GM18502 (cell line): Measurements from ENCODE around the gene COASY.
"Not testable (repeated sequence)": the region's sequence is repeated elsewhere in the genome, so short reads cannot be mapped to it uniquely, and the experiment has no call there.

Experiments used
- ATAC-seq: cut with Tn5 transposase; IDR thresholded peaks from one replicate; pipeline ENCODE4 v1.9.1; 2021; ENCODE audit warnings: mild to moderate bottlenecking; ENCODE audit not compliant: unreplicated experiment, poor library complexity

Gene COASY

DNA sequence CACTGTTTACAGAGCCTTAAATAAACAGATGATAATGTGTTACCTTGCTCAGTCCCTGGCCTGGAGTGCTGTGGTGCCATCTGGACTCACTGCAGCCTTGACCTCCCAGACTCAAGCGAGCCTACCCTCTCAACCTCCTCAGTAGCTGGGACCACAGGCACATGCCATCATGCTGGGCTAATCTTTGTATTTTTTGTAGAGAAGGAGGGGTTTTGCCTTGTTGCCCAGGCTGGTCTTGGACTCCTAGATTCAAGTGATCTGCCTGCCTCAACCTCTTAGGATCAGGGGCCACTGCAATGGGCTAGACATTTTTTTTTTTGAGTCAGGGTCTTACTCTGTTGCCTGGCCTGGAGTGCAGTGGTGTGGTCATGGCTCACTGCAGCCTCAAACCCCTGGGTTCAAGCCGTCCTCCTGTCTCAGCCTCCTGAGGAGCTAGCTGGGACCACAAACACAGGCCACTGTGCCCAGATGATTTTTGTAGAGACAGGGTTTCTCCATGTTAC lies 30.9 kb upstream of the COASY start:
- ATAC-seq = no peak

DNA sequence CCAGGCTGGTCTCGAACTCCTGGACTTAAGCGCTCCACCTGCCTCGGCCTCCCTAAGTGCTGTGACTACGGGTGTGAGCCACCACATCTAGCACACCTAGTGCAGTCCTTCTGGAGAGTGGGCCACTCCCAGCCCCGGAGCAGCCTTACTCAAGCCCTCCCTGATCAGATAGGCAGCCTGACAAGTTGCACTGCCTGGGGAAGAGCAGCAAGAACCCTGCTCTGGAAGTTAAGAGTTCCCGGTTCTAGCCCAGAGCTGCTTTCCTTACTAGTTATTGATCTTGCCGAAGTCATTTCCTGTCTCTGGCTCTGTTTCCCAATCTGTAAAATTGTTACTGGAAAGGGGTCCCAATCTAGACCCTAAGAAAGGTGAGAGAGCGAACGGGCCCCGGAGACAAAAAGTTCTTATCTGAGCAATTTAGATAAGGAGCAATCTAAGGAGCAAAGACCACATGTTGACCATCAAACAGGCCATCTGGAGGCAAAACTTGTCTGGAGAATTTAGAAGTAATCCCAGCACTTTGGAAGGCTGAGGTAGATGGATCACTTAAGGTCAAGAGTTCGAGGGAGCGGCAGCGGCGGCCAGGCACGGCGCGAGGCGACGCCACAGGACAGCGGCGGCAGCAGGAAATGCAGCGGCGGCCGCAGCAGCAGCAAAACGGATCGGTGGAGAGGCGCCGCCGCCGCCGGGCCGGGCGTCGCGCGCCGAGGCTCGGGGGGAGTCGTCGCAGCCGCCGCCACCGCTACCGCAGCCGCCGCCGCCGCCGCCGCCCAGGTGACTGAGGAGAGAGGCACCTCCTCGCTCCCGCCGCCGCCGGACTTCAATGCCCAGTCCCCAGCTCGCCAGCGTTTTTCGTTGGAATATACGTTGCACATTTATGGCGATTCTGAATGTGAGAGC lies 30.2 kb upstream of the COASY start:
- ATAC-seq = no peak

DNA sequence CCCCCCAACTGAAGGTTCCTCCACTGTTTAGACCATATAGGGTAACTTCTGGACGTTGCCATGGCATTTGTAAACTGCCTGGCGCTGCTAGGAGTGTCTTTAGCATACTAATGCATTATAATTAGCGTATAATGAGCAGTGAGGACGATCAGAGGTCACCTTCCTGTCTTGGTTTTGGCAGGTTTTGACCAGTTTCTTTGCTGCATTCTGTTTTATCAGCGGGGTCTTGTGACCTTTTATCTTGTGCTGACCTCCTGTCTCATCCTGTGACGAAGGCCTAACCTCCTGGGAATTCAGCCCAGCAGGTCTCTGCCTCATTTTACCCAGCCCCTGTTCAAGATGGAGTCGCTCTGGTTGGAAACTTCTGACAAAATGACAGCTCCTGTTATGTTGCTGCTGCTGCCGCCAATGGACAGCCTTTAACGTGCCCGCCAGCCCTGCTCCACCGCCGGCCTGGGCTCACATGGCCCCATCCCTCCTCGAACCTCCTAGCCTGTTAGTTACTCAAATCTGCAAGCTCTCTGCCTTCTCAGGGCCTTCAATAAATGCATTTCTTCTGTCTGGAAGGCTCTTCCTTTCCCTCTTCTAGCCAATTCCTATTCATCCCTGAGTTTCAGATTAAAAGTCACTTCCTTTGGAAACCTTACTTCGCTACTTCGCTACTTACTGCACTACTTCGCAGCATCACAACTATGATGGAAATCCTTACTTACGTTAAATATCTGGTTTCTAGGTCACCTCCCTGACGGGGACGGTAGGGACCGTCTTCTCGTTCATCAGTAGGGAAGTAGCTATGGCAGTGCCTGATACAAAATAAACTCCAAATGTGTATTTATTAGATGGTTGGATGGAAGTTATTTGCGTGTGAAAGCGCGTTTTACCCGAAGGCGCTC lies 26.5 kb upstream of the COASY start:
- ATAC-seq = no peak

DNA sequence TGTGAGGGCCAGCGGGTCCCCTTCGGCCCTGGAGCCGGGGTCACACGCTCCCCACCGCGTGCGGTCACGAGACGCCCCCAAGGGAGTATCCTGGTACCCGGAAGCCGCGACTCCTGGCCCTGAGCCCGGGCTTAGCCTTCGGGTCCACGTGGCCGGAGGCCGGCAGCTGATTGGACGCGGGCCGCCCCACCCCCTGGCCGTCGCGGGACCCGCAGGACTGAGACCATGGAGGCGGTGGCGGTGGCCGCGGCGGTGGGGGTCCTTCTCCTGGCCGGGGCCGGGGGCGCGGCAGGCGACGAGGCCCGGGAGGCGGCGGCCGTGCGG lies 25.9 kb upstream of the COASY start, which contains the start of gene NAGLU:
Gene NAGLU, plus strand, starts transcription at position 194 of the 324 bp plus-strand sequence. Its CDS starts 32 bp downstream, at position 226.
- peak; percentile 80 for ATAC-seq

DNA sequence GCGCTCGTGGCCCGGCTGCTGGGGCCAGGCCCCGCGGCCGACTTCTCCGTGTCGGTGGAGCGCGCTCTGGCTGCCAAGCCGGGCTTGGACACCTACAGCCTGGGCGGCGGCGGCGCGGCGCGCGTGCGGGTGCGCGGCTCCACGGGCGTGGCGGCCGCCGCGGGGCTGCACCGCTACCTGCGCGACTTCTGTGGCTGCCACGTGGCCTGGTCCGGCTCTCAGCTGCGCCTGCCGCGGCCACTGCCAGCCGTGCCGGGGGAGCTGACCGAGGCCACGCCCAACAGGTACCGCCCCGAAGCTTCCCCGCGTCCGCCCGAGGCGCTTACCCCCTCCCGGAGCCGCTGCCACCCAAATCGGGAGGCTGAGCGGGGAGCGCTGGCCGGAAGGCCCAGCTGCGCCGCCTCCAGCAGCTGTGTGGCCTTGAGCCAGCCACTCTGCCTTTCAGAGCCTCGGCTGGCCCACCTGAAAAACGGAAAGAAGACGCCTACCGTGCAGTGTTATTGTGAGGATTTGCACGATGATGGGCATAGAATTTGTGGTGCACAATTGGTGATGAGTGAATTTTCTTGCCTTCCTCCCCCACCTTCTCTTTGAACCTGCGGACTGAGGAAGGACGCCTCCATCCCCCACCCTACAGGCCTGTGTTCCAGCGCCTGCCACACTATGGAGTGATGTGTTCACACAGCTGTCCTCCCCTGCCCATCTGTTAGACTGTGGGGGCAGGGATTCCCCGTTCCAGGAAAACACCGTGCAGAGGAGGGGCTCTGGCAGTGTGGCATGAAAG lies 25.4 kb upstream of the COASY start:
- peak; percentile 57 for ATAC-seq

DNA sequence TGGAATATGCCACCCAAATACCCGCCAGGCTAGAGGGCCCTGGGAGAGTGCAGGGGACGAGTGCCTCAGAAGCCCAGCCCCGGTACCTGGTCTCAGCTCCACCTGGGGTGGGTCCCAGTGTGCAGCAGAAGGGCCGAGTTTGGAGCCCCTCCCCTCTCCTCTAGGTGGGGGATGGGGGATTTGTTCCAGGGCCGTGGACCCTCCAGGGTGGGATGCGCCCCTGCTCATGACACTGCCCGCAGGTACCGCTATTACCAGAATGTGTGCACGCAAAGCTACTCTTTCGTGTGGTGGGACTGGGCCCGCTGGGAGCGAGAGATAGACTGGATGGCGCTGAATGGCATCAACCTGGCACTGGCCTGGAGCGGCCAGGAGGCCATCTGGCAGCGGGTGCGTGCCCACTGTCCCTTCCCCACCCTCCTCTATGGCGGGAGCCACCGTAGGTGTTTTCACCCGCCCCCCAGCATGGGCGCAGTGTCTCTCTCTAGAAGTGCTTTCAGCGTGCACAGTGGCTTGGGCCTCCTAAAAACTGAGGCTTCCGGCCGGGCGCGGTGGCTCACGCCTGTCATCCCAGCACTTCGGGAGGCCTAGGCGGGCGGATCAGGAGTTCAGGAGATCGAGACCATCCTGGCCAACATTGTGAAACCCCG lies 24.7 kb upstream of the COASY start:
- ATAC-seq = no peak

DNA sequence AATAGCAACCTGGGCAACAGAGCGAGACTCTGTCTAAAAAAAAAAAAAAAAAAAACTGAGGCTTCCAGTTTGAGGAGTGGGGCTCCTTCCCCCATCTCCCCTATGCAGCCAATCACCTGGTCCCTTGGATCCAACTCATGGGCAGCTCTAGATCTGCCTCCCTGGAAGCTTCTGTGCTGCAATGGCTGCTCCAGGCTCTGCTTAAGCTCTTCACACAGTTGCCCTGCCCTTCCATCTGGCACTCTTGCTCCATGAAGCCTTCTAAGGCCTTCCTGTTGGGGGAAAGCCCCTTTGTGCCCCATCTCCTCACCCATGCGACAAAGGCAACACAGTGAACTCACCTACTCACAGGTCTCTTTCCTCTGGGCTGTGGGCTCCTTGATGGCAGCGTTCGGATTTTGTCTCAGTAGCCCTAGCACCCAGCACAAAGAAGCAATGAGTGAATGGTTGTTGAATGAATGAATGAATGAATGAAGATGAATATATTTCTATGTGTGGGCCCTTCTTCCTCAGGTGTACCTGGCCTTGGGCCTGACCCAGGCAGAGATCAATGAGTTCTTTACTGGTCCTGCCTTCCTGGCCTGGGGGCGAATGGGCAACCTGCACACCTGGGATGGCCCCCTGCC lies 24.0 kb upstream of the COASY start:
- ATAC-seq = no peak

DNA sequence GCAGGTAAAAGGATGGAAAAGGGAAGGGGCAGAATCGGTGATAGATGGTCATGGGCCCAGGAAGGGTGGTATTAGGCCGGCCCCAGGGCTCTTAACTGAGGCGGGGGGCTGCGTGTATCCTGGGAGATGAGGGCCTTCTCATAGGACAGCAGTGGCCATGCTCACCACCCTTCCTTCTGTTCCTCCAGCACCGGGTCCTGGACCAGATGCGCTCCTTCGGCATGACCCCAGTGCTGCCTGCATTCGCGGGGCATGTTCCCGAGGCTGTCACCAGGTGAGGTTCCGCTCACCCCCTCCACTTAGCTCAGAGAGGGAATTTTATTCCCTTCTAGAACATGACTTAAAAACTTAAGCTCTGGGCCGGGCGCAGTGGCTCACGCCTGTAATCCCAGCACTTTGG lies 23.5 kb upstream of the COASY start:
- no peak for ATAC-seq

DNA sequence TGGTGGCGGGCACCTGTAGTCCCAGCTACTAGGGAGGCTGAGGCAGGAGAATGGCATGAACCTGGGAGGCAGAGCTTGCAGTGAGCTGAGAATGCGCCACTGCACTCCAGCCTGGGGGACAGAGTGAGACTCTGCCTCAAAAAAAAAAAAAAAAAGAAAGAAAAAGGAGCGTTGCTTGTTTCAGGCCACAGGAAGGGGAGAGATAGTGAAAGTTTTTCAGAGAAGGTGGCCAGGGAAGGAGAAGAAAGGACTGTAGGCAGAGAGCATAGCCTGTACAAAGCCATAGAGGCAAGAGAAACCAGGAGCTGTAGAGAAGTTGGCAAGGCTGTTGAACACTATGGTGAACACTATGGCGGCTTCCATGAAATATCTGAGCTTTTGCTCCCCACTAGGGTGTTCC lies 21.4 kb upstream of the COASY start:
- ATAC-seq = not testable (repeated sequence)

DNA sequence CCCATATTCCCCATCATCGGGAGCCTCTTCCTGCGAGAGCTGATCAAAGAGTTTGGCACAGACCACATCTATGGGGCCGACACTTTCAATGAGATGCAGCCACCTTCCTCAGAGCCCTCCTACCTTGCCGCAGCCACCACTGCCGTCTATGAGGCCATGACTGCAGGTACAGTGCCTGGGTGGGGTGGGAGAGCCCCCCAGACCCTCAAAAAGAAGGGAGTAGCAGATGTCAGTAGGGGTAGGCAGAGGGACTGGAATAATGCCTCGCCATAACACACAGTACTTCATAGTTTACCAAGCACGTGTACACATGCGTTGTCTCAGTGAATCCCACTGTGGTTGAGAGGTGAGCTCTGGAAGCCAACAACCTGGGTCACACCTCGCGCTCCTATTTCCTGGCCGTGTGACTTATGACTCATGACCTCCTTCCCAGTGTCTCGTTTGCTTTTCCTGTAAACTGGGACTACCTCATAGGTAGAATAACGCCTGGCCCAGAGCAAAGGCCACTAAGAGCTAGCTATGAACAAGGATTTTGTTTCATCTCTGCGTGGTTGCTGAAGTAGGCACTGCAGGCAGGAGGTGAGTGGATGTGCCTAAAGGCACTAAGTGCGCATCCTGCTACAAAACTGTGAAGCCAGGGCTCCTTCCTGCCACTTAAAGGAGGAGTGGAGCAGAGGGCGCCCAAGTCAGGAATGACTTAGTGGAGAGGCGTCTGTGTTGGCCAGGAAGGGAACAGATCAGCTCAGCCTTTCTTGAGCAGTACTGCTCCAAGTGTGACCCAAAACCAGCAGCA lies 20.7 kb upstream of the COASY start:
- ATAC-seq = no peak

DNA sequence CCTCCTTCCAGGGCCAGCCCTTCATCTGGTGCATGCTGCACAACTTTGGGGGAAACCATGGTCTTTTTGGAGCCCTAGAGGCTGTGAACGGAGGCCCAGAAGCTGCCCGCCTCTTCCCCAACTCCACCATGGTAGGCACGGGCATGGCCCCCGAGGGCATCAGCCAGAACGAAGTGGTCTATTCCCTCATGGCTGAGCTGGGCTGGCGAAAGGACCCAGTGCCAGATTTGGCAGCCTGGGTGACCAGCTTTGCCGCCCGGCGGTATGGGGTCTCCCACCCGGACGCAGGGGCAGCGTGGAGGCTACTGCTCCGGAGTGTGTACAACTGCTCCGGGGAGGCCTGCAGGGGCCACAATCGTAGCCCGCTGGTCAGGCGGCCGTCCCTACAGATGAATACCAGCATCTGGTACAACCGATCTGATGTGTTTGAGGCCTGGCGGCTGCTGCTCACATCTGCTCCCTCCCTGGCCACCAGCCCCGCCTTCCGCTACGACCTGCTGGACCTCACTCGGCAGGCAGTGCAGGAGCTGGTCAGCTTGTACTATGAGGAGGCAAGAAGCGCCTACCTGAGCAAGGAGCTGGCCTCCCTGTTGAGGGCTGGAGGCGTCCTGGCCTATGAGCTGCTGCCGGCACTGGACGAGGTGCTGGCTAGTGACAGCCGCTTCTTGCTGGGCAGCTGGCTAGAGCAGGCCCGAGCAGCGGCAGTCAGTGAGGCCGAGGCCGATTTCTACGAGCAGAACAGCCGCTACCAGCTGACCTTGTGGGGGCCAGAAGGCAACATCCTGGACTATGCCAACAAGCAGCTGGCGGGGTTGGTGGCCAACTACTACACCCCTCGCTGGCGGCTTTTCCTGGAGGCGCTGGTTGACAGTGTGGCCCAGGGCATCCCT lies 18.5 kb upstream of the COASY start:
- ATAC-seq = no peak

DNA sequence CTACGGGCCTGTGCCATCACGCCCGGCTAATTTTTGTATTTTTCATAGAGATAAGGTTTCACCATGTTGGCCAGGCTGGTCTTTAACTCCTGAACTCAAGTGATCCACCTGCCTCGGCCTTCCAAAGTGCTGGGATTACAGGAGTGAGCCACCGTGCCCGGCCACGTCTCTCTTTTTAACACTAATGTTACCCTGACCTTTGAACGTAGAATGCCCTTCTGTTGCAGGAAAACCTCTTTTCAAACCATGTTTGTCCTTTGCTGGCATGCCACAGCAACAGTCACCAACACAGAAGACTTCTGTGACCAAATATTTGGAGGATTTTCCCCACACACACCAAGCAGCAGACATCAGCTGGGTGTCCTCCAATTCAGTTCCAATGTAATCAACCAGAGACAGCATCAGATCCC lies 17.1 kb upstream of the COASY start:
- no peak for ATAC-seq

DNA sequence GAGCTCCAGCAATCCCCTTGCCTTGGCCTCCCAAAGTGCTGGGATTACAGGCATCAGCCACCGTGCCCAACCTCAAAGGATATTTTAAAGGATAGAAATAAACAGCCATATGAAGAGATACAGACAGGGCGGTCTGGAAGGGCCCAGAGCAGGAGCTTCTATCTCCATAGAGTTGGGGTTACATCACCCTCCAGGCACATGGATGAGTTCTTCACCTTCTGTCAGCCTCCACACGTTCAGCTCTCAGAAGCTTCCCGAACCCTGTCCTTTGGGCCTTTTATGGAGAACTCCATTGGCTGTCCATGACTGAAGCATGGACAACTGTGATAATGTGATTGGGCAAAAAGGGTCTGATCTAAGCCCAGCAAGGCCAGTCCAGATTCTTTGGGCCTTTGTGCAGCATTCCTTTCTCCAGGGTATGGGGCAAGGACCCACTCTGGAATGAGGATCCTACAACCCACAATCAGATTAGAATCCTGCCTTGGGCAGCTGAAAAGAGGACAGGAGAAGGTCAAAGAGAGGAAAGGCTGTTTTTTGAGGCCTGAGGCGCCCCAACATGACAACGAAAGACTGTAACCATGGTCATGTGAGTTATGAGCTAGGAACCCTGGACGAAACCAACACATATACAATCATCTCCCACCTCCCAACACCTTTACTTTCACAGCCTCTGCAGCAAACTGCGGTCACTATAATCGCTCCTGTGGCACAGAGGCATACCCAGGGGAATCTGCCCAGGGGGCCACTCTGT lies 16.0 kb upstream of the COASY start:
- ATAC-seq = not testable (repeated sequence)

DNA sequence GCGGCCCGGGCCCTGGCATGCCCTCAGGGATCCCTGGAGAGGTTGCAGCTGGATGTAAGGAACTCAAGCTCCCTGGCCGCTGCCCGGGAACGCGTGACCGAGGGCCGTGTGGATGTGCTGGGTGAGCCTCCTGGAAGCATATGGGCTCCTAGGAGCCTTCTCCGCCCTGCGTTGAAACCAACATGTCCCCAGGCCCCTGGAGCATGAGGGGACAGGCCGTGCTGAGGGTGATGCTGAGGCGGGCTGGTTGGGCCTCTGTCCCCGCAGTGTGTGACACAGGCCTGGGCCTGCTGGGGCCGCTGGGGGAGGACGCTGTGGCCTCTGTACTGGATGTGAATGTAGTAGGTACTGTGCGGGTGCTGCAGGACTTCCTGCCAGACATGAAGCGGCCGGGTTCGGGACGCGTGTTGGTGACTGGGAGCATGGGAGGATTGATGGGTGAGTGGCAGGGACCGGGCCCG lies 14.9 kb upstream of the COASY start:
- no peak for ATAC-seq

DNA sequence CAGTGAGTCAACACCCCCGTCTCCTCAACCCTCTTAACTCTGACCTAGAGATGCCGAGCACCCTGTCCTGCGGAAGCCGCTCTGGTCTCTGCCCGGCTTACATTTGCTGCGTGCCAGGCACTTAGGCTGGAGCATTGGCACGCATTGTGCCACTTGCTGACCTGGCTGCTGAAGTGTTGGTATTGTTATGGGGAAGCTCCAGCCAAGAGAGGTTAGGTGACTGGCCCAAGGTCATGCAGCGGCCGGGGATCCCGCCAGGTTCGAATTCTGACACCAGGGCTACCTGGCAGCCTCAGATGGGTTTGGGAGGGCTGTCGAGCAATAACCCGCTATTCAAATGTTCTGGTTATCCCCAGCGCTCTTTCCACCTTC lies 14.3 kb upstream of the COASY start:
- ATAC-seq = no peak

DNA sequence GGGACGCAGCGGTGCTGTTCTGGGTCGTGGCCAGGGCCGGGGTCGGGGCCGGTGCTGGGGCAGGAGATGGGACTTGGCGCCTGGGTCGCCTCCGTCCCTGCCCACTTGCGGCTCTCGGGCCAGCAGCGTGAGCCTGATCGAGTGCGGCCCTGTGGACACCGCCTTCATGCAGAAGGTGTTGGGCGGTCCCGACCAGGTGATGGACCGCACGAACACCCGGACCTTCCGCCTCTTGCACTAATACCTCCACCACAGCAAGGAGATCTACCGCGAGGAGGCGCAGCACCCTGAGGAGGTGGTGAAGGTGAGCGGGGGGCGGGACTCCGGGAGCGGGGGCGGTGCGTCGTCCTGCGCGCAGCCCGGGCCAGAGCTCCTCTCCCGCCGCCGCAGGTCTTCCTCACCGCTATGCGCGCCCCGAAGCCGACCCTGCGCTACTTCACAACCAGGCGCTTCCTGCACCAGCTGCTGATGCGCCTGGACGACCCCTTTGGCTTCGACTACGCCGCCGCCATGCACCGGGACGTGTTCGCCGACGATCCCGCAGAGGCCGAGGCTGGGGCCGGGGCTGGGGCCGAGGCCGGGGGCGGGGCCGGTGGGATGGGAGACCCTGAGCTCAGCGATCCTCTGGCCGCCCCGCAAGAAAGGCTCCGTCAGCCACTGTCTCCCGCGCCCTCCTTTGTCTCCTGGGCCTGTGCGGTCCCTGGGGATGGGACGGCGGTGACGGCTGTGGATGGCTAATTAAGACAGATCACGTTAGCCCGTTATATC lies 13.7 kb upstream of the COASY start:
- ATAC-seq = no peak
